Measurements from ENCODE around the gene SLC37A1.
A peak's percentile ranks its signal among the peaks of the same experiment; 100 is the strongest.
"Not testable (repeated sequence)": the region's sequence is repeated elsewhere in the genome, so short reads cannot be mapped to it uniquely, and the experiment has no call there.

The SLC37A1 gene

DNA sequence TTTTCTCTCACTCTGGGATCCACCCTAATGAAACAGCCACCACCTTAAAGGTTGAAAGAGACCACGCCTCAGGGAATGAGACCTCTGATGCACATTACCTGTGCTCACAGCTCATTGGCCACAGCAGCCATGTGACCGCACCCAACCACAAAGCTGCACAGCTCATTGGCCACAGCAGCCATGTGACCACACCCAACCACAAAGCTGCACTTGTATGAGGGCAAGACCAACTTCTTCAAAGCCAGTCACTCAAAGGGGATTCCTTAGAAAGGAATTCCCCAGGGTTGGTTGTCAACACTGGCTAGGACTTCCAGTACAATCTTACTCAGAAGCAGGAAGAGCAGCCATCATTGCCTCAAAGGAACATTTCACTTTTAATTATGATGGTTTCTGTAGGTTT lies 96.2 kb downstream of the SLC37A1 start:
- FAIRE-seq (peak; percentile 71), DNase-seq (ENCODE audit: insufficient read length, low spot score) (no peak)

- FAIRE-seq (no peak), DNase-seq (ENCODE audit: insufficient read length, low spot score) (no peak)
These were observed 98.2 kb downstream of the SLC37A1 start for GRCh38 chr21:42611852-42612251.

GRCh38 chr21:42612390-42612789 lies 98.7 kb downstream of the SLC37A1 start:
- FAIRE-seq (no peak), DNase-seq (ENCODE audit: insufficient read length, low spot score) (no peak)

GRCh38 chr21:42613756-42614155 lies 100.1 kb downstream of the SLC37A1 start:
- DNase-seq (ENCODE audit: insufficient read length, low spot score) = no peak
- FAIRE-seq = no peak

DNA sequence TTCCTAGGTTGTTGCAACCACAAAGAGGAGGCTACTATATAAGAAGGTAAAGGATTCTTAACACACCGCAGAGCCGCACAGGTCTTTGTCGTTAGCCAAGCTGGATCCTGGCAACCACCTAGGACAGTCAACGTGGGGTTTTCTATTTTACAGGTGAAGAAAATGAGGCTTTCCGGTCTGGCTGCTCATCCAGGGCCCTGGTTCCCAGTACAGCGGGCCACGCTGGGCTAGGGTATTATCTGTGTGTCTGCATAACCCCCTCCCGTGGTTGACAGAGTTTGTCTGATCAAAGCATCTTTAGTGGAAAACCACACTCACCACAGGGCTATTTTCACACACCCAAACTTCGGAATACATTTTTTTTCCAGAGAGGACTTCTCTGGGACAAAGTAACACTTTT lies 100.7 kb downstream of the SLC37A1 start:
- FAIRE-seq = no peak
- DNase-seq (ENCODE audit: insufficient read length, low spot score) = no peak

- DNase-seq (ENCODE audit: insufficient read length, low spot score) = peak; percentile 56
- FAIRE-seq = no peak
These were observed 101.2 kb downstream of the SLC37A1 start for GRCh38 chr21:42614811-42615351.

GRCh38 chr21:42615377-42615776 lies 101.7 kb downstream of the SLC37A1 start:
- DNase-seq (ENCODE audit: insufficient read length, low spot score) = not testable (repeated sequence)
- FAIRE-seq = peak; percentile 100

- DNase-seq (ENCODE audit: insufficient read length, low spot score) (no peak), FAIRE-seq (no peak)
These were observed 102.3 kb downstream of the SLC37A1 start for GRCh38 chr21:42615924-42616323.

DNA sequence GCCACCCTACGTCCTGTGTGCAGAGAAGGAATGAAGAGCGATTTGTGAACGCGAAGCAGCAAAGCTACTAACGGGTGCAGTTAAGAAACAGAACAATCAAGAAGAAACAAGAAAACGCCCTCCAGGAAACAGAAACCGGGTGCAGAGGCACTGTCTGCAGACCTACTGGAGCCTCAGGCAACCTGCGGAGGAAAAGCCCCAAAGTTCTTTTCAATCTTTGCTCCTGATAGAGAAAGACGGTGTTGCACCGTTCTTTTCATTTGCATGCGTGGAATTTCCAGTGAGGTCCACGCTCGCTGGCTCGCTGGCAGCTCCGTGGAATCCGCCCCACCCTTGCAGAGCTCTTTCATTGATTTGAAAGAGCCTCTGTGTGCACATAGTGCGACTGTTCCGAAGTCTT lies 102.8 kb downstream of the SLC37A1 start:
- DNase-seq (ENCODE audit: insufficient read length, low spot score) (no peak), FAIRE-seq (no peak)

GRCh38 chr21:42616941-42617340 lies 103.3 kb downstream of the SLC37A1 start:
- FAIRE-seq (no peak), DNase-seq (ENCODE audit: insufficient read length, low spot score) (no peak)

DNA sequence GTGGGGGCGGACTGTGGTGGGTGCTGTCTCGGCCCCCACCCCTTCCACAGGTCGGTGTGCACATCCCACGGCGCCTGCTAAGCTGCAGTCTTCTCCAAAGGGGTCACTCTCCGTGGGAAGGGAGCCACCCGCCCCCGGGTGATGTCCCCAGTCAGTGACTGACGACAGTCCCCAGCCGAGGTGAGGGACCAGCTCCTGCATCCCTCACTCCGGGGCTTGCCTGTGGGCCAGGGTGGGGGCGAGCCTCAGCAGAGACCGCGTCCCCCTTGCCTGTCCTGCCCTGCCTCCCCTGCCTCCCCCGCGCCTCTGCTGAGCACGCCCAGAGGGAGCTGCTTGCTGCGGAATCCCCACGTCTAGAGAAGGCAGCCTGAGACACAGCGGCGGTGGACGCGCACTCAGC lies 103.8 kb downstream of the SLC37A1 start:
- DNase-seq (ENCODE audit: insufficient read length, low spot score) = no peak
- no peak for FAIRE-seq

- FAIRE-seq (no peak), DNase-seq (ENCODE audit: insufficient read length, low spot score) (no peak)
These were observed 105.1 kb downstream of the SLC37A1 start for GRCh38 chr21:42618707-42619102.

DNA sequence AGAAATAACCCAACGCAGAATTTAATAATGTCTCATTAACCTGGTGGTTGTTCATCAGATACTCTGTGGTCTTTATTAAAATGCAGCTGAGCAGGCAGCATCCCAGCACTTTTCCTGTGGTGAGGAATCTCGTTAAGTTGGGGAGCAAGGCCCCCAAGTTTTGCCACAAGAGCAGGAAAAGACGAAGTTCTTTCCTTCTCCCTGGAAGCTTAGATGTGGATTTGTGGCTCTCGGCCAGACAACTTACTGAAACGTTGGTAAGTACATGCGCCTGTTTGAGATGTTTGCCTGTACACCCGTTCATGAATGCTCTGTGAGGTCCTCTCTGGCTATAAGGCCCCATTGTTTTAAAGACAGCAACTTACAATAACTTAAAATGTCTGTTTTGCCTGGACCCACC lies 105.5 kb downstream of the SLC37A1 start:
- DNase-seq (ENCODE audit: insufficient read length, low spot score) = no peak
- no peak for FAIRE-seq

- DNase-seq (ENCODE audit: insufficient read length, low spot score) (no peak), FAIRE-seq (no peak)
These were observed 106.2 kb downstream of the SLC37A1 start for GRCh38 chr21:42619841-42620240.

- DNase-seq (ENCODE audit: insufficient read length, low spot score) = no peak
These were observed 107.6 kb downstream of the SLC37A1 start for GRCh38 chr21:42621166-42621818.

DNA sequence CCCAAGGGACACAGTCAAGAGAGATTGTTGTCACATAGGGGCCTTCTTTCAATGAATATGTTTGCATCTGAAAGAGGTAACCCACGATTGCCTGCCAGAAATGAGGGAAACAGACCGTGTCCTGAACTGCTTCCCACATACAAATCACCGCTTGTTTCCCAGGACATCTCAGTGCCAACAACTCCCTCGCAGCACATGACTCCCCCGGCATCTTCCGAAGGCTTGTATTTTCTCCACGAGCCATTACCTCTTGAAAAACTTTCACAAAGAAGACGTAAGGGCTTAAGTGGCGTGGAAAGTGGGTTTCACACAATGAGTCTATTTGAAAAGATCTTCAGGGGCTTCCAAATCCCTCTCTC lies 108.1 kb downstream of the SLC37A1 start:
- DNase-seq (ENCODE audit: insufficient read length, low spot score) (no peak), FAIRE-seq (no peak)

More at GRCh38 chr21:42621166-42621818, 107.6 kb downstream of the SLC37A1 start:
- no peak for FAIRE-seq

DNA sequence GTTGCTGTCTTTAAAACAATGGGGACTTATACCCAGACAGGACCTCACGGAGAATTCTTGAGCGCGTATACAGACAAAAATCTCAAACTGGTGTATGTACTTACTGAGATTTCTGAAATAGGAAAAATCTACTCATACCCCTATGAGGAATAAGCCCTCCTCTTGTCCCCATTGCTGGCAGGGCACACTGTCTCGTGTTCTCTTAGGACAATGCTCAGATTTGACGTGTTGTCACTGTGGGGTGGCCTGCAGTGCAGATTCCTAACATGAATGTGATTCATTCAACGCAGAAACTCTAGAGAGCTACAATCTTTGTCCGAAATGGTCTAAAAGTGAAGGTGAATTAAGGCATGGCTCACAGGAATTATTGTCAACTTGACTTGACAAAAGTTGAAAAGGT lies 108.6 kb downstream of the SLC37A1 start:
- no peak for DNase-seq (ENCODE audit: insufficient read length, low spot score)
- FAIRE-seq = no peak

DNA sequence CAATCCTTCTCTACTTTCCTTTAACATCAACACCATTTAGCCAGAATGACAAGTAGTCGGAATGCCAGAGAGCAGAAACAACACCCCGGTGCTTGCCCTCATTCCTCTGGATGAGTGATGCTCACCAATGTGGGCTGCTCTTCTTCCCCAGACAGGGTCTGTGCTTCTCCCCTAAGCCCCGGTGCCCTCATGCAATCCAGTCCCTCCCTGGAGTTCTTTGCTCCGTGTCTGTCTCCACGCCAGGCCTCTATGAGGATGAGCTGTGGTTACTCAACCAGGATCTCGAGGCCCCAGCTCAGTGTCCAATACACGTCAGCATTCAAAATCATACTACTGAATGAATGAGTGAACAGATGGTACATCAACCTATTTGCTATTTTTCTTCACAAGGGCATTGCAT lies 110.0 kb downstream of the SLC37A1 start:
- FAIRE-seq (no peak), DNase-seq (ENCODE audit: insufficient read length, low spot score) (no peak)

DNA sequence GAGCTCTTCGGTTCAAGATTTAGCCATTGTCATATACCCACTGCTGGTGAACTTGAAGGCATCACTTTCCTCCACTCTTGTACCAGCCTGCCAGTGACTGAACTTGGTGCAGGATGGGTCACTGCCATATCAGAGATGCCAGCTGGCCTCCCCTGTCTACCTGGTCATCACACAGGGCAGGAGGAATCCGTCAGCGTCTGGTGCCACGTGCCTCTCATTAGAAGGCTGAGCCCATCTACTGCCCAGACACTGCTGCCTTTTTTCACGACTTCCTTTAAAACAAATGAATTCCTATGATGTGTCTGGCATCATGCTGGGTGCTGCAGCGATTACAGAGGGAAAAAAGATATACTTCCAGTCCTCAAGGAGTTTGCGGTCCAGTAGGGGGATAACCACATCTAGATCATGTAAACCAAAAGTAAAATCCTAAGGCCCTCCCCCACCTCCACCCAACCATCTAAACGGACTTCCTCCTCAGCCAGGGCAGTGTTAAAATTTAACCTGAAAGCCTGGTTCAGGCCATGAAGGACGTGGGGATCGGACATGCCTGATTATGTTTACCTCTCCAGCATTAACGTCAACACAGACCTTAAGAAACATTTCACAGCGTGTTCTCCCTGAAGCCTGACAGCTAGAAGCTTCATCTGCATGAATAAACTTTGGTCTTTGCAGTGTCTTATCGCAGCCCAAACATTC lies 110.6 kb downstream of the SLC37A1 start:
- FAIRE-seq (no peak), DNase-seq (ENCODE audit: insufficient read length, low spot score) (no peak)

DNA sequence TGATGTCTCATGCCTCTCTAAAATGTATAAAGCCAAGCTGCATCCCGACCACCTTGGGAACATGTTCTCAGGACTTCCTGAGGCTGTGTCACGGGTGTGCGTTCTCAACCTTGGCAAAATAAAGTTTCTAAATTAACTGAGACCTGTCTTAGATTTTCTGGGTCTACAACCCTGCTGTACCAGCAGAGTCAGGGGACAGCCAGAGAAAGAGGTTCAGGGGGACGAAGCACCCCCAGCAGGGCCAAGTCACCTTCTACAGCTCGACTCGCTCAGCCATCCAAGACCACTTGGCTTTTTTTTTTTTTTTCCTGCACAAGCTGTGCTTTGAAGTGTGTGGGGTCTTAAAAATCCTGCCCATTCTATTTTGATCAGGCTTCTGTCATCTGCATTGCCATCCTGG lies 111.3 kb downstream of the SLC37A1 start:
- no peak for DNase-seq (ENCODE audit: insufficient read length, low spot score)
- no peak for FAIRE-seq

- no peak for DNase-seq (ENCODE audit: insufficient read length, low spot score)
- FAIRE-seq = no peak
These were observed 112.5 kb downstream of the SLC37A1 start for GRCh38 chr21:42626171-42626570.

DNA sequence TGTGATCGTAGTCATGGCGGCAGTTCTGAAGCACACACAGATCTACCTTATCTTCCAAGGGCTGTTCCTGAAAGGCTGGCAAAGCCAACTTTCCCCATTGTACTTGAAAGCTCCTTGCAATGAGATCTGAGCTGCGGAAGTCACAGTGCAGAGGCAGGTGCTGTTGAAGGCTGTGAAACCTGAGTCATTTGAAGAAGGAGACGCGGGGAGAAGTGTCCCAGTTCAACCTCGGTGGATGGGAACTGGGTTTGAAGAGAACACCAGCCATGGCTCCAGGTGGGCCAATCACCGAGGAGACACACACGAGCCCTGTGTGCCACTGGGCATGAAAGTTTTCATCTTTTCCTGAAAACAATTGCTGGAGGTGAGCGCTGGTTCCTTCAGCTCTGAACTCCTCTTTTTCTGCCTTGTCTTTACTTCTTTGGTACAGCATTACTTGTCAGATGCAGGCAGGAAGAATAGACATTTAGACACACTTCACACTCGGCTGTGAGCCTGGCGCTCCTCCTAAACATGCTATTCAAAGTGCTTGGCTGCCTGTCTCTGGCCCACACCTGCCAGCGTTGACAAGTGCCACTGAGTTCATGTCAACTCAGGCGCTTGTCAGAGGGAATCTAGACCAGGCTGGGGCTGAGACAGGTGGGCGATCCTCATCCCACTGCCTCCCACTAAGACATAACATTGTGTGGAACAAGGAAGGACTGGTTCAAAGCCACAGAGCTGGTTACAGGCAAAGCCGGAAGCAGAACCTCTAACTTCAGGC lies 114.1 kb downstream of the SLC37A1 start:
- DNase-seq (ENCODE audit: insufficient read length, low spot score) (no peak), FAIRE-seq (no peak)

All from HTR-8/SVneo (cell line).